Measurements from ENCODE around the gene OTULIN.

The OTULIN gene

GRCh38 chr5:14745188-14745563, 80.7 kb downstream of the OTULIN start:
- no peak overlapping the region for H3K4me3 ChIP-seq (ENCODE audit: low read depth, low read length)
- DNase-seq (ENCODE audit: low read depth, low spot score) = no peak
- no peak for TF ChIP-seq CTCF (IDR thresholded peaks at IDR 0.05; ENCODE audit: low read depth, low read length)
- in situ Hi-C loops (cut with HindIII; ENCODE audit: low sequenced_read_pairs) = no loop called here

- H3K4me3 ChIP-seq (ENCODE audit: low read depth, low read length) = no peak overlapping the region
- DNase-seq (ENCODE audit: low read depth, low spot score) = no peak
- TF ChIP-seq CTCF (IDR thresholded peaks at IDR 0.05; ENCODE audit: low read depth, low read length) = no peak
- in situ Hi-C loops (cut with HindIII; ENCODE audit: low sequenced_read_pairs) = no loop called here
Measured at GRCh38 chr5:14745753-14746152, 81.2 kb downstream of the OTULIN start.

GRCh38 chr5:14748180-14748900, 83.8 kb downstream of the OTULIN start:
- in situ Hi-C loops (cut with HindIII; ENCODE audit: low sequenced_read_pairs) = no loop called here
- no peak for TF ChIP-seq CTCF (IDR thresholded peaks at IDR 0.05; ENCODE audit: low read depth, low read length)
- no peak overlapping the region for H3K4me3 ChIP-seq (ENCODE audit: low read depth, low read length)
- DNase-seq (ENCODE audit: low read depth, low spot score) = no peak

Measured in astrocyte of the spinal cord (primary cell).